Glutamatergic neuron (in vitro differentiated cells): Measurements from ENCODE around the gene WAS. TPM values are rescaled to one million over a fixed set of nuclear protein-coding genes. Genes with fewer than 3 reads are reported as not detected.

Source experiments
- total RNA-seq: library from RNA; stranded (reverse); fragmentation: NEBNext Ultra II Directional; extraction: Animal tissue kit (Norgen Biotek cat#: 25700); gene quantifications from one replicate; pipeline ENCODE4 v1.2.1, GENCODE V29; 2021; ENCODE audit not compliant: unreplicated experiment

WAS gene
- total RNA-seq, 1 donor from 2014 or later, result 2.6 TPM

Other genes starting within 250 kb of the WAS start
- gene SLC38A5, start 213.5 kb upstream of the WAS start, total RNA-seq, result 136 TPM
- 87.6 TPM for gene FTSJ1, start 207.6 kb upstream of the WAS start, total RNA-seq
- gene PORCN, start 174.8 kb upstream of the WAS start, total RNA-seq, result 18.6 TPM
- gene EBP, start 162.0 kb upstream of the WAS start, total RNA-seq, result 132 TPM
- 34.3 TPM for gene TBC1D25, start 144.1 kb upstream of the WAS start, total RNA-seq
- gene RBM3, start 109.3 kb upstream of the WAS start, total RNA-seq, result 294 TPM
- 70.4 TPM for gene WDR13, start 86.3 kb upstream of the WAS start, total RNA-seq
- gene SUV39H1, start 12.9 kb downstream of the WAS start, total RNA-seq, result 4.7 TPM
- not detected for gene GLOD5, start 77.9 kb downstream of the WAS start, total RNA-seq
- gene GATA1, start 102.8 kb downstream of the WAS start, total RNA-seq, result not detected
- gene HDAC6, start 118.3 kb downstream of the WAS start, total RNA-seq, result 264 TPM
- not detected for gene ERAS, start 142.7 kb downstream of the WAS start, total RNA-seq
- gene PCSK1N, start 151.8 kb downstream of the WAS start, total RNA-seq, result 127 TPM
- gene TIMM17B, start 214.0 kb downstream of the WAS start, total RNA-seq, result 71.8 TPM
- gene PQBP1, start 214.1 kb downstream of the WAS start, total RNA-seq, result 120 TPM
- gene SLC35A2, start 227.8 kb downstream of the WAS start, total RNA-seq, result 22.1 TPM
- gene PIM2, start 235.2 kb downstream of the WAS start, total RNA-seq, result 16.5 TPM